ENCODE data around the gene PSME2. TPM values are rescaled to one million over a fixed set of nuclear protein-coding genes. Genes with fewer than 3 reads are reported as not detected.
A peak's percentile ranks its signal among the peaks of the same experiment; 100 is the strongest.

Gene PSME2
- polyA plus RNA-seq, 3 donors, result 237 to 593 (median 579) TPM

DNA sequence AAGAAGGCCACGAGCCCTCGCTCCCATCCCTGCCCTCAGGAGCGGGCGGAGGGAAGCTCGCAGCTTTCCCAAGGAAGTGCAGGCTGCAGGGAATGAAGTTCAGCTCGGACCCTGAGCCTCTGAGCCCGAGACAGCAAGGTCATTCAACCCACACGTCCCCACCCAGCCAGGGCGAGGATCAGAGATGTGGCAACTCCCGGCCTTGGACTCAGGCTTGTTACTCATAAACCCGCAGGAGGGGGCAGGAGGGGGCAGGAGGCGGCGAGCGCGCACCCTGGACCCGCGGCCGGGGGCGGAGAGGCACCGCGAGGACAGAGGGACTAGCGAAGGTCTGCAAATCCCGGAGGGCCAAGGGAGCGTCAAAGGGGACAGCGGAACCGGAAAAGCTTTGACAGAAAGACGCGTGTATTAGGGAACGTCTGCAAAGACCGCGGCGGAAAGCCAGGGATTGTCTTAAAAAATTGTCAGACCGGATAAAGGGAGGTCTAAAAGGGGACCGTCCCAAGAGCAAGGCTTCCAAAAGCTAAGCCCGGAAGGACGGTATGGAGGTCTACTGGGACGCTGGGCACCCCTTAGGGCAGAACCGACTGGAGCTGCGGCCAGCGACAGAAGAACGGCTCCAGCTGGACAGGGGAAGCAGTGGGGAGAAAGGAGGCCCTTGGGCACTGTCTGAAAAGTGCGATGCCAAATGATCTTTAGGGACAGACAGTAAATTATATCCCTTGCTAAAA, 32.4 kb downstream of the PSME2 start:
- Histone ChIP-seq H3K4me3 (replicated peaks in 1 of 3; ENCODE audit: low read depth in 2 of 3, low read length in 3 of 3) (peak overlapping the region; percentile 55 to 90 (median 87)), H3K79me2 (ENCODE audit: insufficient read depth, low read length) (peaks cover 24% of the 10 kb centered on the region), H3K9me3 (replicated peaks in 1 of 2; ENCODE audit: control insufficient read depth in 1 of 2, insufficient read depth in 1 of 2, low read length in 2 of 2) (no peaks in the 10 kb centered on the region), H3K27ac (ENCODE audit: low read depth in 1 of 2, low read length in 2 of 2) (peak overlapping the region; percentile 99 to 100), H3K4me2 (replicated peaks; ENCODE audit: extremely low read depth, low read length, poor library complexity, severe bottlenecking) (peak overlapping the region; percentile 94), H3K36me3 (replicated peaks in 1 of 2; ENCODE audit: control insufficient read depth in 1 of 2, insufficient read depth in 2 of 2, low read length in 2 of 2) (peaks cover 23 to 29% of the 10 kb centered on the region in 2 donors), H4K20me1 (ENCODE audit: insufficient read depth, low read length) (no peaks in the 10 kb centered on the region), H3K9ac (ENCODE audit: insufficient read depth, low read length, poor library complexity, severe bottlenecking) (peak overlapping the region; percentile 93), H3K4me1 (ENCODE audit: control insufficient read depth in 1 of 2, insufficient read depth in 2 of 2, low read length in 2 of 2) (peaks cover 21 to 28% of the 10 kb centered on the region in 2 donors), H3K27me3 (ENCODE audit: control insufficient read depth in 2 of 2, insufficient read depth in 2 of 2, low read length in 2 of 2) (no peaks in the 10 kb centered on the region), H2AFZ (ENCODE audit: insufficient read depth, low read depth, low read length, poor library complexity, severe bottlenecking) (peak overlapping the region; percentile 86)
- Mint-ChIP-seq H3K4me1 (peaks cover 19% of the 10 kb centered on the region), H3K27me3 (ENCODE audit: low read depth in 3 of 3) (peaks cover 0 to 3% (median 2%) of the 10 kb centered on the region in 3 donors), H3K27ac (peak overlapping the region; percentile 98 to 99 (median 99)), H3K9me3 (peaks cover 0 to 2% (median 0%) of the 10 kb centered on the region in 7 donors), H3K36me3 (peaks cover 23 to 31% of the 10 kb centered on the region in 2 donors), H3K4me3 (peak overlapping the region; percentile 89 to 95)
- under 1% methylated on average over 37 of the region's 42 CpGs for WGBS (ENCODE audit: insufficient coverage)
- peak; percentile 88 to 94 (median 91) for DNase-seq
- TF ChIP-seq, protein P1, sequence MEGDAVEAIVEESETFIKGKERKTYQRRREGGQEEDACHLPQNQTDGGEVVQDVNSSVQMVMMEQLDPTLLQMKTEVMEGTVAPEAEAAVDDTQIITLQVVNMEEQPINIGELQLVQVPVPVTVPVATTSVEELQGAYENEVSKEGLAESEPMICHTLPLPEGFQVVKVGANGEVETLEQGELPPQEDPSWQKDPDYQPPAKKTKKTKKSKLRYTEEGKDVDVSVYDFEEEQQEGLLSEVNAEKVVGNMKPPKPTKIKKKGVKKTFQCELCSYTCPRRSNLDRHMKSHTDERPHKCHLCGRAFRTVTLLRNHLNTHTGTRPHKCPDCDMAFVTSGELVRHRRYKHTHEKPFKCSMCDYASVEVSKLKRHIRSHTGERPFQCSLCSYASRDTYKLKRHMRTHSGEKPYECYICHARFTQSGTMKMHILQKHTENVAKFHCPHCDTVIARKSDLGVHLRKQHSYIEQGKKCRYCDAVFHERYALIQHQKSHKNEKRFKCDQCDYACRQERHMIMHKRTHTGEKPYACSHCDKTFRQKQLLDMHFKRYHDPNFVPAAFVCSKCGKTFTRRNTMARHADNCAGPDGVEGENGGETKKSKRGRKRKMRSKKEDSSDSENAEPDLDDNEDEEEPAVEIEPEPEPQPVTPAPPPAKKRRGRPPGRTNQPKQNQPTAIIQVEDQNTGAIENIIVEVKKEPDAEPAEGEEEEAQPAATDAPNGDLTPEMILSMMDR (IDR thresholded peaks at IDR 0.05), result no peak
- intact Hi-C loops (cut with micrococcal nuclease), result loop anchor here in 1 of 2 donors (1.0 to 10.0 kb wide), 3 partner anchors 33 to 1189 kb away; partner anchors contain the start of genes DHRS1, NOP9, PRMT5 and RNF31

DNA sequence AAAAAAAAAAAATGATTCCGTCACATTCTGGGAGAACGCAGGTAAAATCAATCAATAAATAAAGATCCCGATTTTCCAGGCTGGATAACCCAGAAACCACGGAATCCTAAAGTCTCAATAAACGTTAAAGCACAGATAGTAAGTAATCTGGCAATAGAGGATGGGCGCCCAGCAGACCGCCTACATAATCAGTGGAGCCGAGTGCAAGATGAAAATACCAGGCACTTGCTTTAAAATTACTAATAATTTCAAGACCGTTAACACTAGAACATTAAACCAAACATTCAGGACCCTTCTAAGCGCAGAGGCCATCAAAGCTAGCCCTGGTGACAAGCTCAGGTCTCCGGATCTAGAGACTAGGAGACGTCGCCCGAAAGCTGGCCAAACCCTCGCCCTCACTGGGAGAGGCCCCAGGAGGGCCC, 33.0 kb downstream of the PSME2 start:
- H3K27ac ChIP-seq (ENCODE audit: low read depth in 1 of 2, low read length in 2 of 2), result peak overlapping the region; percentile 99 to 100
- no peaks in the 10 kb centered on the region for H4K20me1 ChIP-seq (ENCODE audit: insufficient read depth, low read length)
- peak overlapping the region; percentile 86 for H2AFZ ChIP-seq (ENCODE audit: insufficient read depth, low read depth, low read length, poor library complexity, severe bottlenecking)
- H3K36me3 ChIP-seq (replicated peaks in 1 of 2; ENCODE audit: control insufficient read depth in 1 of 2, insufficient read depth in 2 of 2, low read length in 2 of 2), result peaks cover 17 to 23% of the 10 kb centered on the region in 2 donors
- Mint-ChIP-seq H3K4me3 (peak overlapping the region; percentile 89 to 95), H3K36me3 (peaks cover 18 to 25% of the 10 kb centered on the region in 2 donors), H3K27ac (peak overlapping the region; percentile 98 to 99 (median 99)), H3K4me1 (peaks cover 25% of the 10 kb centered on the region), H3K27me3 (ENCODE audit: low read depth in 3 of 3) (peaks cover 0 to 3% (median 2%) of the 10 kb centered on the region in 3 donors), H3K9me3 (peaks cover 0 to 2% (median 0%) of the 10 kb centered on the region in 7 donors)
- TF ChIP-seq, protein P1 (IDR thresholded peaks at IDR 0.05), result no peak
- no peak for DNase-seq
- intact Hi-C loops (cut with micrococcal nuclease), result loop anchor here in 1 of 2 donors (10.0 kb wide), 2 partner anchors 181 to 1189 kb away; partner anchors contain the start of genes DHRS1, NOP9 and PRMT5
- peaks cover 24% of the 10 kb centered on the region for H3K79me2 ChIP-seq (ENCODE audit: insufficient read depth, low read length)
- H3K9me3 ChIP-seq (replicated peaks in 1 of 2; ENCODE audit: control insufficient read depth in 1 of 2, insufficient read depth in 1 of 2, low read length in 2 of 2), result no peaks in the 10 kb centered on the region
- no peaks in the 10 kb centered on the region for H3K27me3 ChIP-seq (ENCODE audit: control insufficient read depth in 2 of 2, insufficient read depth in 2 of 2, low read length in 2 of 2)
- peak overlapping the region; percentile 93 for H3K9ac ChIP-seq (ENCODE audit: insufficient read depth, low read length, poor library complexity, severe bottlenecking)
- peak overlapping the region; percentile 55 to 90 (median 87) for H3K4me3 ChIP-seq (replicated peaks in 1 of 3; ENCODE audit: low read depth in 2 of 3, low read length in 3 of 3)
- peak overlapping the region; percentile 94 for H3K4me2 ChIP-seq (replicated peaks; ENCODE audit: extremely low read depth, low read length, poor library complexity, severe bottlenecking)
- 9% methylated on average over 12 of the region's 15 CpGs for WGBS (ENCODE audit: insufficient coverage)
- peaks cover 24 to 34% of the 10 kb centered on the region in 2 donors for H3K4me1 ChIP-seq (ENCODE audit: control insufficient read depth in 1 of 2, insufficient read depth in 2 of 2, low read length in 2 of 2)
